ENCODE data around the gene CD7. TPM values are rescaled to one million over a fixed set of nuclear protein-coding genes. Genes with fewer than 3 reads are reported as not detected.

The CD7 gene
- total RNA-seq, 1 experiment from 2014 or later: 0.93 TPM

- H3K9me3 ChIP-seq: no peaks in the 10 kb centered on the region
- no peaks in the 10 kb centered on the region for H3K27me3 ChIP-seq (replicated peaks; ENCODE audit: control insufficient read depth, insufficient read depth, low read length)
- no peak overlapping the region for H3K4me3 ChIP-seq (ENCODE audit: low read depth, low read length)
- no peaks in the 10 kb centered on the region for H3K9me3 Mint-ChIP-seq (ENCODE audit: unreplicated experiment)
- H3K4me3 Mint-ChIP-seq (ENCODE audit: unreplicated experiment): no peak overlapping the region
- intact Hi-C loops (cut with micrococcal nuclease; ENCODE audit: unreplicated experiment): no loop called here
- no peaks in the 10 kb centered on the region for H3K4me1 Mint-ChIP-seq (ENCODE audit: low read depth, unreplicated experiment)
- H3K4me1 ChIP-seq: peaks cover 28% of the 10 kb centered on the region
- peaks cover 10% of the 10 kb centered on the region for H3K36me3 Mint-ChIP-seq (ENCODE audit: insufficient read depth, unreplicated experiment)
- H3K27ac Mint-ChIP-seq (ENCODE audit: unreplicated experiment): peak overlapping the region; percentile 32
- BruUV-seq (replicated peaks): no TSS peak
- peak; percentile 56 to 81 for DNase-seq
- ChIA-PET POLR2A (no interaction called here), CTCF (interaction anchor here (0.5 to 0.7 kb wide), 3 partner anchors 28 to 356 kb away, joined by 3 read pairs; no protein-coding TSS in a partner anchor)
- H3K27me3 Mint-ChIP-seq (ENCODE audit: insufficient read depth, unreplicated experiment): no peaks in the 10 kb centered on the region
- no peaks in the 10 kb centered on the region for H3K36me3 ChIP-seq (ENCODE audit: control insufficient read depth, insufficient read depth, low read length)
- TF ChIP-seq CTCF (IDR thresholded peaks at IDR 0.05; ENCODE audit: insufficient read depth in 1 of 2, low read depth in 1 of 2, low read length in 1 of 2, severe bottlenecking in 1 of 2, unreplicated experiment in 1 of 2): no peak
These were observed 11.0 kb upstream of the CD7 start for GRCh38 chr17:82328141-82328993.

- Histone ChIP-seq H3K36me3 (ENCODE audit: control insufficient read depth, insufficient read depth, low read length) (no peaks in the 10 kb centered on the region), H3K4me3 (ENCODE audit: low read depth, low read length) (no peak overlapping the region), H3K9me3 (no peaks in the 10 kb centered on the region), H3K27me3 (replicated peaks; ENCODE audit: control insufficient read depth, insufficient read depth, low read length) (no peaks in the 10 kb centered on the region), H3K4me1 (peaks cover 25% of the 10 kb centered on the region)
- no peaks in the 10 kb centered on the region for H3K9me3 Mint-ChIP-seq (ENCODE audit: unreplicated experiment)
- DNase-seq: no peak
- no peaks in the 10 kb centered on the region for H3K4me1 Mint-ChIP-seq (ENCODE audit: low read depth, unreplicated experiment)
- H3K27ac Mint-ChIP-seq (ENCODE audit: unreplicated experiment): no peak overlapping the region
- TF ChIP-seq CTCF (IDR thresholded peaks at IDR 0.05; ENCODE audit: insufficient read depth in 1 of 2, low read depth in 1 of 2, low read length in 1 of 2, severe bottlenecking in 1 of 2, unreplicated experiment in 1 of 2): no peak
- intact Hi-C loops (cut with micrococcal nuclease; ENCODE audit: unreplicated experiment): no loop called here
- BruUV-seq (replicated peaks): no TSS peak
- H3K36me3 Mint-ChIP-seq (ENCODE audit: insufficient read depth, unreplicated experiment): peaks cover 10% of the 10 kb centered on the region
- POLR2A ChIA-PET: no interaction called here
- CTCF ChIA-PET: interaction anchor here (0.7 kb wide), 1 partner anchor 357 kb away, joined by 3 read pairs; no protein-coding TSS in a partner anchor
- no peaks in the 10 kb centered on the region for H3K27me3 Mint-ChIP-seq (ENCODE audit: insufficient read depth, unreplicated experiment)
- H3K4me3 Mint-ChIP-seq (ENCODE audit: unreplicated experiment): no peak overlapping the region
These were observed 10.3 kb upstream of the CD7 start for GRCh38 chr17:82327757-82328140.

- H3K4me3 ChIP-seq (ENCODE audit: low read depth, low read length): no peak overlapping the region
- no peaks in the 10 kb centered on the region for H3K9me3 ChIP-seq
- Mint-ChIP-seq H3K4me1 (ENCODE audit: low read depth, unreplicated experiment) (no peaks in the 10 kb centered on the region), H3K36me3 (ENCODE audit: insufficient read depth, unreplicated experiment) (peaks cover 10% of the 10 kb centered on the region), H3K9me3 (ENCODE audit: unreplicated experiment) (no peaks in the 10 kb centered on the region), H3K27me3 (ENCODE audit: insufficient read depth, unreplicated experiment) (no peaks in the 10 kb centered on the region), H3K4me3 (ENCODE audit: unreplicated experiment) (no peak overlapping the region), H3K27ac (ENCODE audit: unreplicated experiment) (no peak overlapping the region)
- H3K27me3 ChIP-seq (replicated peaks; ENCODE audit: control insufficient read depth, insufficient read depth, low read length): no peaks in the 10 kb centered on the region
- TF ChIP-seq CTCF (IDR thresholded peaks at IDR 0.05; ENCODE audit: insufficient read depth in 1 of 2, low read depth in 1 of 2, low read length in 1 of 2, severe bottlenecking in 1 of 2, unreplicated experiment in 1 of 2): no peak
- DNase-seq: no peak
- POLR2A ChIA-PET: no interaction called here
- peaks cover 23% of the 10 kb centered on the region for H3K4me1 ChIP-seq
- no peaks in the 10 kb centered on the region for H3K36me3 ChIP-seq (ENCODE audit: control insufficient read depth, insufficient read depth, low read length)
- CTCF ChIA-PET: no interaction called here
- intact Hi-C loops (cut with micrococcal nuclease; ENCODE audit: unreplicated experiment): no loop called here
- no TSS peak for BruUV-seq (replicated peaks)
These were observed 9.9 kb upstream of the CD7 start for GRCh38 chr17:82327289-82327688.
